Mucosa of descending colon (tissue), 3 donors: ENCODE data around the gene PRR5L. TPM values are rescaled to one million over a fixed set of nuclear protein-coding genes. Genes with fewer than 3 reads are reported as not detected.

ENCODE experiments used
- ATAC-seq: fragments of 200-7000 bp; cut with Tn5 transposase; one replicate; pipeline ENCODE4 v1.9.1; 2020; ENCODE audit warnings: mild to moderate bottlenecking, moderate library complexity
- DNase-seq, 3 donors: peaks; one replicate each; pipeline ENCODE4 v3.0.0-alpha.2; 2020
- H3K36me3 ChIP-seq: fragments of 200-600 bp; one replicate; pipeline ENCODE4 v1.8.0; 2021; ENCODE audit warnings: low read depth, mild to moderate bottlenecking
- H3K4me1 ChIP-seq: fragments of 200-600 bp; one replicate; pipeline ENCODE4 v1.8.0; 2021; ENCODE audit warnings: low read depth, mild to moderate bottlenecking
- H3K4me3 ChIP-seq: fragments of 200-600 bp; one replicate; pipeline ENCODE4 v1.8.0; 2021; ENCODE audit warnings: mild to moderate bottlenecking
- H3K9me3 ChIP-seq: fragments of 200-600 bp; one replicate; pipeline ENCODE4 v1.8.0; 2021; ENCODE audit warnings: mild to moderate bottlenecking
- CTCF ChIP-seq: fragments of 200-600 bp; IDR thresholded peaks from one replicate; pipeline ENCODE4 v1.8.0; 2022; ENCODE audit warnings: antibody characterized with exemption, mild to moderate bottlenecking
- intact Hi-C, 2 donors: fragments of 100-400 bp; cut with DNase I in 1 of 2; cut with micrococcal nuclease in 1 of 2; formaldehyde crosslinking; loops; one replicate each; pipeline versions ENCODE4 v1.11.0 to v1.11.1; 2022; cut with DNase I, micrococcal nuclease
- total RNA-seq, 3 donors: library from RNA; stranded (reverse); fragmentation: NEBNext Ultra II Directional in 2 of 3; extraction: Animal tissue kit (Norgen Biotek cat#: 25700) in 2 of 3; gene quantifications; one replicate each; pipeline versions ENCODE4 v1.2.1 to v1.2.4, GENCODE V29; 2021 to 2023
- donor health status: DM: no; HTN: no; CAD: no; lungs with moderate emphysema.
- donor health status: DM: no; HTN: no; CAD: no.
- donor health status: DM: no; HTN: yes; CAD: no.

The PRR5L gene
- total RNA-seq, 3 donors from 2014 or later: 138 to 250 (median 203) TPM

- TF ChIP-seq CTCF: no peak
- H3K9me3 ChIP-seq: no peaks in the 10 kb centered on the region
- DNase-seq: no peak
- H3K36me3 ChIP-seq: no peaks in the 10 kb centered on the region
- peaks cover 4% of the 10 kb centered on the region for H3K4me1 ChIP-seq
- intact Hi-C loops: loop anchor here in 1 of 2 donors (10.0 kb wide), 1 partner anchor 773 kb away; no protein-coding TSS in a partner anchor
- H3K4me3 ChIP-seq: no peak overlapping the region
- ATAC-seq: peak; percentile 20
These were observed 171.8 kb downstream of the PRR5L start for GRCh38 chr11:36467916-36468315.

- H3K4me3 ChIP-seq: no peak overlapping the region
- no peaks in the 10 kb centered on the region for H3K36me3 ChIP-seq
- H3K9me3 ChIP-seq: no peaks in the 10 kb centered on the region
- intact Hi-C loops: loop anchor here in 1 of 2 donors (10.0 kb wide), 1 partner anchor 774 kb away; no protein-coding TSS in a partner anchor
- ATAC-seq (no peak), DNase-seq (no peak)
- peaks cover 4% of the 10 kb centered on the region for H3K4me1 ChIP-seq
- TF ChIP-seq CTCF: no peak
These were observed 173.0 kb downstream of the PRR5L start for GRCh38 chr11:36469063-36469462.

GRCh38 chr11:36469881-36470802 is 174.1 kb downstream of the PRR5L start:
- TF ChIP-seq CTCF: no peak
- DNase-seq (no peak), ATAC-seq (no peak)
- no peaks in the 10 kb centered on the region for H3K4me1 ChIP-seq
- no peaks in the 10 kb centered on the region for H3K36me3 ChIP-seq
- intact Hi-C loops: loop anchor here (10.0 kb wide), 2 partner anchors 175 to 775 kb away; partner anchors contain the start of gene PRR5L (in 1 of the 2)
- no peak overlapping the region for H3K4me3 ChIP-seq
- H3K9me3 ChIP-seq: no peaks in the 10 kb centered on the region

- no peak for ATAC-seq
- Histone ChIP-seq H3K36me3 (no peaks in the 10 kb centered on the region), H3K4me3 (no peak overlapping the region), H3K9me3 (no peaks in the 10 kb centered on the region), H3K4me1 (no peaks in the 10 kb centered on the region)
- no peak for TF ChIP-seq CTCF
- intact Hi-C loops: loop anchor here in 1 of 2 donors (10.0 kb wide), 1 partner anchor 177 kb away; the partner anchor contains the start of gene PRR5L
- DNase-seq: no peak
These were observed 175.5 kb downstream of the PRR5L start for GRCh38 chr11:36471577-36471976.

- intact Hi-C loops: loop anchor here in 1 of 2 donors (10.0 kb wide), 1 partner anchor 180 kb away; the partner anchor contains the start of gene PRR5L
- no peak for ATAC-seq
These were observed 179.1 kb downstream of the PRR5L start for GRCh38 chr11:36475192-36475591.

More at GRCh38 chr11:36475192-36475591, 179.1 kb downstream of the PRR5L start:
- TF ChIP-seq CTCF: no peak
- Histone ChIP-seq H3K9me3 (no peaks in the 10 kb centered on the region), H3K36me3 (no peaks in the 10 kb centered on the region), H3K4me3 (no peak overlapping the region), H3K4me1 (peaks cover 3% of the 10 kb centered on the region)
- no peak for DNase-seq
